ENCODE measurements around the gene FAM76B. TPM values are rescaled to one million over a fixed set of nuclear protein-coding genes. Genes with fewer than 3 reads are reported as not detected.

Gene FAM76B
- total and polyA plus RNA-seq, 2 of the 13 experiments (the other 11 are each of a cell fraction or from before 2014, with no cell fraction given), result 20.2 to 24.2 TPM

GRCh38 chr11:95768521-95768920, 21.1 kb downstream of the FAM76B start (continued):
- no peak for TF ChIP-seq ZNF441 (CRISPR knock-in tag; IDR thresholded peaks at IDR 0.05; ENCODE audit: borderline replicate concordance)
- TF ChIP-seq ZNF609 (CRISPR knock-in tag; IDR thresholded peaks at IDR 0.05; ENCODE audit: borderline replicate concordance), result no peak
- no peak for TF ChIP-seq HNRNPUL1 (IDR thresholded peaks at IDR 0.05; ENCODE audit: low read depth, low read length)
- no peak for TF ChIP-seq ZNF362 (CRISPR knock-in tag; IDR thresholded peaks at IDR 0.05; ENCODE audit: borderline replicate concordance)
- TF ChIP-seq, protein P1, sequence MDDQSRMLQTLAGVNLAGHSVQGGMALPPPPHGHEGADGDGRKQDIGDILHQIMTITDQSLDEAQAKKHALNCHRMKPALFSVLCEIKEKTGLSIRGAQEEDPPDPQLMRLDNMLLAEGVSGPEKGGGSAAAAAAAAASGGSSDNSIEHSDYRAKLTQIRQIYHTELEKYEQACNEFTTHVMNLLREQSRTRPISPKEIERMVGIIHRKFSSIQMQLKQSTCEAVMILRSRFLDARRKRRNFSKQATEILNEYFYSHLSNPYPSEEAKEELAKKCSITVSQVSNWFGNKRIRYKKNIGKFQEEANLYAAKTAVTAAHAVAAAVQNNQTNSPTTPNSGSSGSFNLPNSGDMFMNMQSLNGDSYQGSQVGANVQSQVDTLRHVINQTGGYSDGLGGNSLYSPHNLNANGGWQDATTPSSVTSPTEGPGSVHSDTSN (CRISPR knock-in tag; IDR thresholded peaks at IDR 0.05; ENCODE audit: borderline replicate concordance), result no peak
- TF ChIP-seq TEF (CRISPR knock-in tag; IDR thresholded peaks at IDR 0.05), result no peak
- TF ChIP-seq DR1 (CRISPR knock-in tag; IDR thresholded peaks at IDR 0.05), result no peak
- no peak for TF ChIP-seq HMGXB4 (CRISPR knock-in tag; IDR thresholded peaks at IDR 0.05; ENCODE audit: borderline replicate concordance in 1 of 2, low read depth in 1 of 2)
- TF ChIP-seq EZH2 (conservative IDR thresholded peaks at IDR 0.05; ENCODE audit: low read depth, low read length), result no peak
- no peak for TF ChIP-seq ZNF10 (CRISPR knock-in tag; IDR thresholded peaks at IDR 0.05; ENCODE audit: borderline replicate concordance, low read depth)
- no peak for TF ChIP-seq ZNF512B (CRISPR knock-in tag; IDR thresholded peaks at IDR 0.05; ENCODE audit: borderline replicate concordance)
- no peak for TF ChIP-seq RXRB (CRISPR knock-in tag; IDR thresholded peaks at IDR 0.05; ENCODE audit: borderline replicate concordance)
- TF ChIP-seq ZSCAN5A (CRISPR knock-in tag; IDR thresholded peaks at IDR 0.05; ENCODE audit: borderline replicate concordance), result no peak
